Natural killer cell treated with Interleukin-12 subunit alpha and Interleukin-12 subunit beta and Interleukin-15 and Interleukin-18, amount 100 ng/mL, for 72 hours (primary cell): ENCODE measurements around the gene SRRM1. TPM values are rescaled to one million over a fixed set of nuclear protein-coding genes. Genes with fewer than 3 reads are reported as not detected.
A peak's percentile ranks its signal among the peaks of the same experiment; 100 is the strongest.
"Not testable (repeated sequence)": the region's sequence is repeated elsewhere in the genome, so short reads cannot be mapped to it uniquely, and the experiment has no call there.

Experiments used
- ATAC-seq, 2 donors: fragments of 150-1000 bp; cut with Tn5 transposase in 1 of 2; sonication (Bioruptor Pico), chemical (Tn5 transposase) in 1 of 2; 2 replicates each; pipeline ENCODE4 v1.10.0; 2021
- DNase-seq: peaks from one replicate; pipeline ENCODE4 v3.0.0; 2022; ENCODE audit warnings: low spot score
- H3K27ac Mint-ChIP-seq, 2 donors: 1 replicate in 1 of 2; 2 replicates in 1 of 2; pipeline ENCODE4 v1.8.0; 2022; ENCODE audit warnings: mixed read lengths in 2 of 2, mild to moderate bottlenecking in 1 of 2, moderate library complexity in 1 of 2
- H3K27me3 Mint-ChIP-seq, 2 donors: 1 replicate in 1 of 2; 2 replicates in 1 of 2; pipeline ENCODE4 v1.8.0; 2022; ENCODE audit warnings: mixed read lengths in 2 of 2
- H3K36me3 Mint-ChIP-seq: one replicate; pipeline ENCODE4 v1.8.0; 2022; ENCODE audit warnings: mixed read lengths
- H3K4me1 Mint-ChIP-seq, 2 donors: 1 replicate in 1 of 2; 2 replicates in 1 of 2; pipeline ENCODE4 v1.8.0; 2022; ENCODE audit warnings: low read depth in 2 of 2, mixed read lengths in 2 of 2, mild to moderate bottlenecking in 1 of 2
- H3K4me3 Mint-ChIP-seq: one replicate; pipeline ENCODE4 v1.8.0; 2022; ENCODE audit warnings: mixed read lengths
- H3K9me3 Mint-ChIP-seq: 2 replicates; pipeline ENCODE4 v1.8.0; 2022; ENCODE audit warnings: mixed read lengths
- total RNA-seq, 2 donors: library from RNA; stranded (reverse); gene quantifications; one replicate each; pipeline ENCODE4 v1.2.3, GENCODE V29; 2022

Gene SRRM1
- total RNA-seq, 2 donors from 2014 or later: 177 to 254 TPM

- not testable (repeated sequence) for H3K27ac Mint-ChIP-seq, DNase-seq, H3K4me1 Mint-ChIP-seq, H3K27me3 Mint-ChIP-seq, ATAC-seq, H3K9me3 Mint-ChIP-seq, H3K36me3 Mint-ChIP-seq
- peak overlapping the region; percentile 32 for H3K4me3 Mint-ChIP-seq
Measured at GRCh38 chr1:24722073-24723035, 79.3 kb downstream of the SRRM1 start.

Other genes with a start within 250 kb of the SRRM1 start
- gene STPG1, start 229.5 kb upstream of the SRRM1 start, total RNA-seq: 1 to 10 TPM; 2.3 to 5.4 TPM
- gene NIPAL3, start 227.5 kb upstream of the SRRM1 start, total RNA-seq: 10 to 100 TPM; 22.0 to 28.1 TPM
- 1 to 10 TPM; 1.9 to 2.7 TPM for gene RCAN3, start 140.5 kb upstream of the SRRM1 start, total RNA-seq
- not detected for gene NCMAP, start 87.2 kb upstream of the SRRM1 start, total RNA-seq
- gene CLIC4, start 102.1 kb downstream of the SRRM1 start, total RNA-seq: 10 to 100 TPM; 11.0 to 14.0 TPM